ENCODE data around the gene UCMA.

DNA sequence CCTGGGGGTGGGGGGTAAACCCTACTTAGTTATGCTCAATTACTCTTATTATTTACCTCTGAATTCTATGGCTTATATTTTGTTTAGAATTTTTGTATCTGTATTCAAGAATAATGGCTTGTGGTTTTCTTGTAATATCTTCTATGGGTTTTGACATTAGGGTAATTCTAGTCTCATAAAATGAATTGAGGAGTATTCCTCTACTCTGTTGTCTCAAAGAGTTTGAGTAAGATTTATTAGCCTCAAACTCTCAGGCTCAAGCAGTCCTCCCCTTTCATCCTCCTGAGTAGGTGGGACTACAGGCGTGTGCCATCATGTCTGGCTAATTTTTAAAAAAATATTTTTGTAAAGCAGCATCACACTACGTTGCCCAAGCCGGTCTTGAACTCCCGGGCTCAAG is 19.6 kb upstream of the UCMA start:
- no peak for TF ChIP-seq POLR2A (IDR thresholded peaks at IDR 0.05)
- TF ChIP-seq, protein P1, sequence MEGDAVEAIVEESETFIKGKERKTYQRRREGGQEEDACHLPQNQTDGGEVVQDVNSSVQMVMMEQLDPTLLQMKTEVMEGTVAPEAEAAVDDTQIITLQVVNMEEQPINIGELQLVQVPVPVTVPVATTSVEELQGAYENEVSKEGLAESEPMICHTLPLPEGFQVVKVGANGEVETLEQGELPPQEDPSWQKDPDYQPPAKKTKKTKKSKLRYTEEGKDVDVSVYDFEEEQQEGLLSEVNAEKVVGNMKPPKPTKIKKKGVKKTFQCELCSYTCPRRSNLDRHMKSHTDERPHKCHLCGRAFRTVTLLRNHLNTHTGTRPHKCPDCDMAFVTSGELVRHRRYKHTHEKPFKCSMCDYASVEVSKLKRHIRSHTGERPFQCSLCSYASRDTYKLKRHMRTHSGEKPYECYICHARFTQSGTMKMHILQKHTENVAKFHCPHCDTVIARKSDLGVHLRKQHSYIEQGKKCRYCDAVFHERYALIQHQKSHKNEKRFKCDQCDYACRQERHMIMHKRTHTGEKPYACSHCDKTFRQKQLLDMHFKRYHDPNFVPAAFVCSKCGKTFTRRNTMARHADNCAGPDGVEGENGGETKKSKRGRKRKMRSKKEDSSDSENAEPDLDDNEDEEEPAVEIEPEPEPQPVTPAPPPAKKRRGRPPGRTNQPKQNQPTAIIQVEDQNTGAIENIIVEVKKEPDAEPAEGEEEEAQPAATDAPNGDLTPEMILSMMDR (IDR thresholded peaks at IDR 0.05): no peak
